GM12865 (cell line): ENCODE results near the gene PLSCR2.
"Not testable (repeated sequence)": the region's sequence is repeated elsewhere in the genome, so short reads cannot be mapped to it uniquely, and the experiment has no call there.

Experiments
- DNase-seq: peaks from one replicate; pipeline ENCODE4 v3.0.0; 2010; ENCODE audit warnings: low read depth
- H3K4me3 ChIP-seq: 2 replicates; pipeline ENCODE4 v1.5.1; 2011; ENCODE audit warnings: mild to moderate bottlenecking, low read depth, low read length, control low read depth
- CTCF ChIP-seq: IDR thresholded peaks from 2 replicates; pipeline ENCODE4 v1.5.1; 2011; ENCODE audit warnings: low read length, control low read depth, low read depth, inconsistent platforms; ENCODE audit not compliant: insufficient read depth; ENCODE audit errors: missing control alignments

PLSCR2 gene

GRCh38 chr3:146498002-146498736 lies 28.8 kb upstream of the PLSCR2 start:
- H3K4me3 ChIP-seq, result no peak overlapping the region
- no peak for TF ChIP-seq CTCF
- no peak for DNase-seq

DNA sequence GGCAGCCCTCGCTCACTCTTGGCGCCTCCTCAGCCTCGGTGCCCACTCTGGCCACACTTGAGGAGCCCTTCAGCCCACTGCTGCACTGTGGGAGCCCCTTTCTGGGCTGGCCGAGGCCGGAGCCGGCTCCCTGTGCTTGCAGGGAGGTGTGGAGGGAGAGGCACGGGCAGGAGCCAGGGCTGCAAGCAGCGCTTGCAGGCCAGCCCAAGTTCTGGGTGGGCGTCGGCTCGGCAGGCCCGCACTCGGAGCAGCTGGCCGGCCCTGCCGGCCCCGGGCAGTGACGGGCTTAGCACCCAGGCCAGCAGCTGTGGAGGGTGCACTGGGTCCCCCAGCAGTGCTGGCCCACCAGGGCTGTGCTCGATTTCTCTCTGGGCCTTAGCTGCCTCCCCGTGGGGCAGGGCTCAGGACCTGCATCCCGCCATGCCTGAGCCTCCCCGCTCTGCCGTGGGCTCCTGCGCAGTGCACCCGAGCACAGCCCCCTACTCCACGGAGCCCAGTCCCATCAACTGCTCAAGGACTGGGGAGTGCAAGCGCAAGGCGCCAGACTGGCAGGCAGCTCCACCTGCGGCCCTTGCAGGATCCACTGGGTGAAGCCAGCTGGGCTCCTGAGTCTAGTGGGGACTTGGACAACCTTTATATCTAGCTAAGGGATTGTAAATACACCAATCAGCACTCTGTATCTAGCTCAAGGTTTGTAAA lies 27.9 kb upstream of the PLSCR2 start:
- not testable (repeated sequence) for DNase-seq, H3K4me3 ChIP-seq

- TF ChIP-seq CTCF, result no peak
- DNase-seq, result no peak
- H3K4me3 ChIP-seq, result no peak overlapping the region
Measured at GRCh38 chr3:146496726-146497125, 27.4 kb upstream of the PLSCR2 start.

DNA sequence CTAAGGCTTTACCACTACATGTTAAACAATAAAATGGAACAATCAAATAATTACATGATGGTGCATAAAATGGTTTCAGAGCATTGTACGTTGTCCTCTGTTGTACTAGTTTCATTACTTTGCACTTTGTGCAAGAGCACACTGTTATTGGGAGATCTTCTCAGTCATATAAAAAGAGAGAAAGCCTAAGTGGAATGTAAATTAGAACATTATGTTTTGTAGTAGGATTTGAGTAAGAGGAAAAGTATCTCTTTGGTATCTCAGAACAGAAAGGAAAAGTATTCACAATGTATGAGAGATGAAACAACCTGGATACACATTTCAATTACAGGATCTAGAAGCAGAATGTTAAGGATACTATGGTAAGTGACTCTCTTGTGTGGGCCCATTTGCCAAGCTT lies 26.9 kb upstream of the PLSCR2 start:
- no peak for TF ChIP-seq CTCF
- no peak for DNase-seq
- no peak overlapping the region for H3K4me3 ChIP-seq

GRCh38 chr3:146493761-146494160 lies 24.4 kb upstream of the PLSCR2 start:
- no peak for TF ChIP-seq CTCF
- no peak overlapping the region for H3K4me3 ChIP-seq
- no peak for DNase-seq

DNA sequence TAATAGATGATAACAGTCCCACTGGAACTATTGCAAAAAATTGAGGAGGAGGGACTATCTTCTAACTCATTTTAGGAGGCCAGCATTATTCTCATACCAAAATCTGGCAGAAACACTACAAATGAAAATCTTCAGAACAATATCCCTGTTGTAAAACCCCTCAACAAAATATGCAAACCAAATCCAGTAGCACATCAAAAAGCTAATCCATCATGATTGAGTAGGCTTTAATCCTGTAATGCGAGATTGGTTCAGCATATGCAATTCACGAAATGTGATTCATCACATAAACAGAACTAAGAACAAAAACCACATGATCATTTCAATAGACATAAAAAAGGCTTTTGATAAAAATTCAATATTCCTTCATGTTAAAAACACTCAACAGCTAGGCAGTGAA lies 23.9 kb upstream of the PLSCR2 start:
- DNase-seq, result no peak
- no peak overlapping the region for H3K4me3 ChIP-seq
- TF ChIP-seq CTCF, result no peak

GRCh38 chr3:146491303-146491702 lies 21.9 kb upstream of the PLSCR2 start:
- DNase-seq, result no peak
- H3K4me3 ChIP-seq, result no peak overlapping the region
- TF ChIP-seq CTCF, result no peak
